GM19452 (cell line): ENCODE measurements around the gene SNTB2.
"Not testable (repeated sequence)": the region's sequence is repeated elsewhere in the genome, so short reads cannot be mapped to it uniquely, and the experiment has no call there.

Source experiments
- ATAC-seq: cut with Tn5 transposase; IDR thresholded peaks from one replicate; pipeline ENCODE4 v1.9.1; 2021; ENCODE audit not compliant: unreplicated experiment

Gene SNTB2

DNA sequence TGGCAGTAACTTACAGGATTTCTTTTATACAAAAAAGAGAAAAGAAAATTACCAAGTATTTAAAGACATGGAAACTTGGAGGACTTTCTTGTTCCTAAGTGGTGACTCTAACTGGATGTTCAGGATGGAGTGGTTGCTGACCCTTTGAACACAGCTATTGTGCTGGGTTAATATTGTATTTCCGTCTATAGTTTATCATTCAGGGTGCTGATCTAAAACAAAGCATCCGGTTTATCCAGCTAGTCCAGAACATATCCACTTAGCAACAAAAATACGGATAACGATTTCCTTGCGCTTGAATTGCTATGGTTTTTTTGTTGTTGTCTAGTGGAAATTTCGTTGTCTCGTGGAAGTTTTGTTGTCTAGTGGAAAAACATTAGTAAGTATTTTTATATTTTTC, 38.2 kb downstream of the SNTB2 start:
- ATAC-seq, result no peak

DNA sequence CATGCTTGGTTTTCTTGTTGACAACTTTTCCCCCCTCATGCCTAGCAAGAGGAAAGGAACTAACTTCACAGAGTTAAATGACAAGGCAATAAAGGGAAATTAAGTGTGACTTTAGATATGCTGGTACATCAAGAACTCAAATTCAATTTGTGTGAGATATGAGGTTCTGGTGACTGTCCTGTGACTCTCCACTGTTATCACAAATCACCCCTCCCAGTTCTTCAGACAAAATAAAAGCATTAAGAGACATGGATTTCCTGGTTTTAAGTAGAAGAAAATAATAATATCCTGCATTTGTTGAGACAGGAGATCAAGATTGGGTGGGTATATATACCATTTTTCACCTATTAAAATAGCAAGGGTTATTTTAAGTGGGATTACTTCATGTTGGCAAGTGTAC, 46.2 kb downstream of the SNTB2 start:
- ATAC-seq, result no peak

DNA sequence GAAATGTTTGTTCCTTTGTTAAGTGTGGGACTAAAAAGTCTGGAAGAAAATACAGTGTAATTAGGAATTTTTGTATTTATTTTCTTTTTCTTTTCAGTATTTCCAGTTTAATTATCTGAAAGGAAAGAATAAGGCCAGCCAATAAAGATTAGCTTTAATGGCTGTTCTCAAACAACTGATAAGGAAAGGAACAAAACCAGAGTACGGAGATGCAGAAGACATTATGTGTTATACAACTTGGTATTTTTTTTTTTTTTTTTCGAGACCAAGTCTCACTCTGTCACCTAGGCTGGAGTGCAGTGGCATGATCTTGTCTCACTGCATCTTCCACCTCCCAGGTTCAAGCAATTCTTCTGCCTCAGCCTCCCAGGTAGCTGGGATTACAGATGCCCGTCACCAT, 47.5 kb downstream of the SNTB2 start:
- ATAC-seq, result no peak

DNA sequence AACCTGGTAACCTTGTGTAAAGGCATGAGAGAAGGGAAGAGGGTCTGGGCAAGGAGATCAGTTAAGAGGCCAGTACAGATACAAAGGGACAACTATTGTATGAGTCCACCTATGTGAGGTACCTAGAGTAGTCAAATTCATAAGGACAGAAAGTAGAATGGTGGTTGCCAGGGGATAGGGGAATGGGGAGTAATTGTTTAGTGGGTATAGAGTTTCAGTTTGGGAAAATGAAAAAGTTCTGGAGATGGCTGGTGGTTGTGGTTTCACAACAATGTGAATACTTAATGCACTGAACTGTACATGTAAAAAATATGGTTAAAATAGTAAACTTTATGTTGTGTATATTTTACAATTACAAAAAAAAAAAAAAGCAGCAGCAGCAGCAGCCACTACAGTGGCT, 49.4 kb downstream of the SNTB2 start:
- ATAC-seq, result no peak

DNA sequence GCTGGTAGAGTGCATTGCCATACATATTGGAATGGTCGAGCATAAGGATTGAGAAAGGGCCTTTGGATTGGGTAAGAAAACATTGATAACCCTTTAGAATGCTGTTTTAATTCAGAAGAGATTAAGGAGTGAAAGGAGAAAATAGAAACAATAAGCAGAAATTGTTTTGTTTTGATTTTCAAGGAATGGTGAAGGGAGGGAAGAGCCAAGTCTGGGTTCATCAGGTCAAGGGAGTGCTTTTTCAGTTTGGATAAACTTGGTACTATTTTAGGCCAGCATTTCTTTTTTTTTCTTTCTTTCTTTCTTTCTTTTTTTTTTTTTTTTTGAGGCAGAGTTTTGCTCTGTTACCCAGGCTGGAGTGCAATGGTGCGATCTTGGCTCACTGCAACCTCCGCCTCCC, 50.3 kb downstream of the SNTB2 start:
- ATAC-seq, result no peak

DNA sequence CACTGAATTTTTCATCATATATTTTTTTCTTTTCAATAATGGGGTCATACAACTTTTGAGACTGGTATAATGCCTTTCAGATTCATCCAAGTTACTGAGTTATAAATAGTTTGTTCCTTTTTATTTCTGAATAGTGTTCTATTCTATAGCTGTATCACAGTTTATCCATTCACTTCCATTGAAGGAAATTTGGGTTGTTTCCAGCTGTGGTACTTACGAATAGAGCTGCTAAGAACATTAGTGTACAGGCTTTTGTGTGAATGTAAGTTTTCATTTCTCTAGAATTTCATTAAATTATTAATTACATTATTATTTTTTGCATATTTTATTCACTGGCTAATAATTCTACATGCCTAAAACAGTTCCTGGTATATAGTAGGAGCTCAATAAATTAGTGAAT, 52.9 kb downstream of the SNTB2 start:
- ATAC-seq, result no peak

DNA sequence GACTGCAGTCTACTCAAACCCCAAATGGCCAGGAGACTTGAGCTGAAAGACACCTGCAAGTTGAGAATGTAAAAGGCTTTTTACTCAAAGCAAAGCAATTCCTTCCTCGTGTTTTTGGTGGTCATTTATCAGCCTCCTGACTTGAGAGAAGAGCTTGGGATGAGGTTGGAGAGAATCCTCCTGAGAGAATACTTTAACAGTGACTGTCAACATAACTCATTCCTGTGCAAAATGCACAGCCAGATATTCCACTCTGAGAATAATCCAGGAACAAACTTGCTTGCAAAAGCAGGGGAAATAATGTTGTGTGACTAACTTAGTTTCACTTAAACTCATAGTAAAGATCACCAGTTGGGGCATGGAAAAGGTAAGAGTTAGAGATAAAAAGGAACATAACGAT, 53.4 kb downstream of the SNTB2 start:
- no peak for ATAC-seq

DNA sequence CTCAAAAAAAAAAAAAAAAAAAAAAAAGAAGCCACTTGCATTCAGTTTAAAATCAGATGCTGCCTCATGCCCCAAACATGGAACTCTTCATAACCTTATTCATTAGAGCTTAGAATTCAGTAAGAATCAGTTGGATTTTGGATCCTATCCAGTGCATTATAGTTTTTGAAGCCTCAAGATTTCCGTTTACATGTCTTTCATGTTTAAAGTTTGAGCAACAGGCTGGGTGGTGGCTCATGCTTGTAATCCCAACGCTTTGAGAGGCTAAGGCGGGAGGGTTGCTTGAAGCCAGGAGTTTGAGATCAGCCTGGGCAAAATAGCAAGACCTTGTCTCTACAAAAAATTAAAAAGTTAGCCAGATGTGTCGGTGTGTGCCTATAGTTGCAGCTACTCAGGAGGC, 55.0 kb downstream of the SNTB2 start:
- ATAC-seq, result no peak

DNA sequence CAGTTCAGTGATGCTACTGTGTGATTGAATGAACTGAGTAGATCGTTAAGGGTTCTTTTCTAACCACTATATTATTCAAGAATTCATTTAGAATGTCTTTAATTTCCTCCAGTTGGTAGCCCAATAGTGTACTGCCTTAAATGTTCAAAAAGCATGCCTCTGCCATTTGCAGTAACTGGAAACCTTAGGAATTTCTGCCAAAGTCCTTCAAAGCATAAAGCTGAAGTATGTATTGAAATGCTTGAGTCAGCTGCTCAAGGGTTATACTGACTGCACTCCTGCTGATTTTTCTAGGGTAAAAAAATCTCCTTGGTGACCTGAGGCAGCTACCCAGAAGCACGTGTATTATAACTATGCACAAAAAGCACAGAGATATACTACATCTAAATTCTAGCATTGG, 56.5 kb downstream of the SNTB2 start:
- no peak for ATAC-seq

DNA sequence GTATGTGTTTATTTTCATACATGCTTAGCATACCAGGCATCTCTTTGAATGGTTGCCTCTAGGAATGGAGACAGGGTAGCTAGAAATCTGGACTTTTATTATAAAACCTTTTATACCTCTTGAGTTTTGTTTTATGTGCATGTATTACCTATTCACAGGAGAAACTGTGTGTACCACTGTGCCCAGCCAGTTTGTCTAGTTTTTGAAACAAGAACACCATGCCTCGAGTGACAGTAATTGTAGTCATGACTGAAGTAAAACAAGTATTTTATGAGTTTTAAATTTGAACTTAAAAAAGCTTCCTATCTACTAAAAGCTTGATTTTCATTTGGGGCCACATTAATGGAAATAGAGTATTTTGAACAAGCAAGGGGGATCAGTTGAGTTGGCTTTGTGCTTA, 57.4 kb downstream of the SNTB2 start:
- no peak for ATAC-seq

DNA sequence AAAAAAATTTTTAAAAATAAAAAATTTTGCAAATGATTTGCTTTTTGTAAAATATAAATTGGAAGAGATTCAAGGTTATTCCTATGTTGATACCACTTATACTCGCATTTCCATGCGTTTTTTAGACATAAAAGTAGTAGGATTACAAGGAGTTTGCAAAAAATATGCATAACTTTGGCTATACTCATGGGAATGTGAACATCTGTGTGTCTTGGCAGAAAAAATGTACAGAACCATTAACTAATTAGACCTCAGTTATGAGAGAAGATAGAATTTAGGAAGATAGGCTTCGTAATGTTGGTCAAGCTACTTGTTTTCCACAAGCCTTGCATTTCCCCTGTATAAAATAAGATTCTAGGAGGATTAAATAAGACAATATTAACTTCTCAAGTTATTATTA, 63.1 kb downstream of the SNTB2 start:
- ATAC-seq, result no peak

DNA sequence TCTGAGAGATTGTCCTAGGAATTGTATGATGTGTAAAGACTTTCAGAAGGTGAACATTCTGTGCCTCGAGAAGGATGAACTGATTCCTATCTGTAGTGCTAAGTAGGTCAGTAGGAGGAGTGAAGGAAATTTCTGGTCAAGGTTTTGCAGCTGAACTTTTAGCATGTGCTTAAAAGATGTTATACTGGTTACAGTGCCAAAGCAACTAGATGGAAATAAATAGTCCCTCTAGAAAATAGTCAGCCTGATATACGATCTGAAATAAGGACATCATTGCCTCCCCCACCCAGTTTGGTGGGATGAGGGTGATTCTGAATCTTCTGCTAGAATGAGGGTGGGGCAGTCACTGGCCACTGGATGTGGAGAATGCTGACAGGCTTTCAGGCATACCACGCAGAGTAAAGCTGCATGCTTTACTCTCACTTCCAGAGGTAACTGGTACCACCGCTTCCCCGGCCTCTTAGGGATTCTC, 66.9 kb downstream of the SNTB2 start:
- no peak for ATAC-seq

DNA sequence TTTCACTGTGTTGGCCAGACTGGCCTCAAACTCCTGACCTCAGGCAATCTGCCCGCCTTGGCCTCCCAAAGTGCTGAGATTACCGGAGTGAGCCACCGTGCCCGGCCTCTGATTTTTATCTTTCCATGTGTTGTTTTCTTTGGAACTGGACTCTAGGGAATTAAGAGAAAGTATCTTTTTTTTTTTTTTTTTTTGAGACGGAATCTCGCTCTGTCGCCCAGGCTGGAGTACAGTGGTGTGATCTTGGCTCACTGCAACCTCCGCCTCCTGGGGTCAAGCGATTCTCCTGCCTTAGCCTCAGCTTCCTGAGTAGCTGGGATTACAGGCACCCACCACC, 72.4 kb downstream of the SNTB2 start:
- not testable (repeated sequence) for ATAC-seq

DNA sequence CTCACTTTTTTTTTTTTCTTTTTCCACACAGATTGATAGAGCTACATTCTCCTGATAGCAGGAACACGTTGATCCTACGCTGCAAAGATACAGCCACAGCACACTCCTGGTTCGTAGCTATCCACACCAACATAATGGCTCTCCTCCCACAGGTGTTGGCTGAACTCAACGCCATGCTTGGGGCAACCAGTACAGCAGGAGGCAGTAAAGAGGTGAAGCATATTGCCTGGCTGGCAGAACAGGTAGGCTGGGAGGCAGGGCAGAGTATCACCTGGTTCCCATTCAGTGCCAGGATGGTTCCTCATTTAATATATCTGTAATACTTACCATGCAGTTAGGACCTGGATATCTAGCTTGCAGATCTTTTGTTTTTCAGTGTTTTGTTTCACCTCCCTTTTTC, 73.1 kb downstream of the SNTB2 start:
- no peak for ATAC-seq

DNA sequence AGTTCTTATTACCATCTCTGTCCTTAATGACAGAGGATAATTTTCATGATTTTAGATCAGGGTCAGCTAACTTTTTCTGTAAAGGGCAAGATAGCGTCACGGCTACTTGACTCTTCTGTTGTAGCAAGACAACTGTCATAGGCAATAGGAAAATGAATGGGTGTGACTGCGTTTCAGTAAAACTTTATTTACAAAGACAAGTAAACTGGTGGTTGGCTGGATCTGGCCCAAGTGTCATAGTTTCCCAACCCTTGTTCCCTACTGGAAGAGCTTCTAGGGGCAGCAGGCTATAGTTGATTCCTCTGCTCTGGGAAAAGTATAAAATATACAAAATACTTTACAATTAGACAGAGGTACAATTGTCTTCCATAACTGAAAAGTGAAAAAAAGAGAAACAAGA, 73.5 kb downstream of the SNTB2 start:
- no peak for ATAC-seq

DNA sequence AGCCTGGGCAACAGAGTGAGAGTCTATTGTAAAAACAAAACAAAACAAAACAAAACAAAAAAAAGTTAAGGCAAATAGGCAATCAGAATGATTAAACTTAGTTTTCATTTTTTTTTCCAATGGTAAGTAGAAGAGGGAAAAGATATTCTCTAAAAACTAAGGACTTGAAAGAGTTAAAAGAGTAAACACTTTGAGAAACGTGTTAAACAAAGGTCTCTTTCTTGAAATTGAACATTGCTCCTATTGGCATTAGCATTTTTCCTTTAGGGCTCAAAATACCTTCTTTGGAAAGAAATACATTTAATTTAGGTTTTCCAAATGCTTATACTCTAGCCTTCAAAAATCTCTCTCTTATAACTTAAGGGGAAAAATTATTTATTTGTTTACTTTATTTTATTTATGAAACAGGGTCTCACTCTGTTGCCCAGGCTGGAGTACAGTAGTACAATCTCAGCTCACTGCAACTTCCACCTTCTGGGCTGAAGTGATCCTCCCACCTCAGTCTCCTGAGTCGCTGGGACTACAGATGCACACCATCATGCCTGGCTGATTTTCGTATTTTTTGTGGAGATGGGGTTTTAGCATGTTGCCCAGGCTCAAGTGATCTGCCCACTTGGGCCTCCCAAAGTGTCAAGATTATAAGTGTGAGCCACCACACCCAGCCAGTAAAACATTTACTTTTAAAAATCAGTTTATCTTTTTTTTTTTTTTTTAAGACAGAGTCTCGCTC, 79.5 kb downstream of the SNTB2 start:
- no peak for ATAC-seq

DNA sequence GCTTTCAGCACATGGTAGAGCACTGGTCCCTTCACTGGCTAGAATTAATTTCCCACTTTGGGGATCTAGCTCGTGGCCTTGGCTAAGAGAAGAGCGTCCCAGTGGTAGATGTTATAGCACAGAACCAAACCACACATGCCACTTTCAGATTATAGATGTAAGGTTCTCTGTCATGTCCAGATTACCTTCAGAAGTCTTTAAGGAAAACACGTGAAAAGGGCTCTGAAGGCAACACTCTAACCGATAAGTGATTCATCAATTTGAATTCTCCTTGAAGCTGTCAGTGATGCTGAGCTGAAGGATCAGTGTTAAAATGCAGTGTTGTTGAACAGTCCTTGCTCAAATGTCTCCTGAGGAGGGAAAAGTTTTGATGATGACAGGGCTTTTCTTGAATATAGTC, 80.7 kb downstream of the SNTB2 start:
- no peak for ATAC-seq

DNA sequence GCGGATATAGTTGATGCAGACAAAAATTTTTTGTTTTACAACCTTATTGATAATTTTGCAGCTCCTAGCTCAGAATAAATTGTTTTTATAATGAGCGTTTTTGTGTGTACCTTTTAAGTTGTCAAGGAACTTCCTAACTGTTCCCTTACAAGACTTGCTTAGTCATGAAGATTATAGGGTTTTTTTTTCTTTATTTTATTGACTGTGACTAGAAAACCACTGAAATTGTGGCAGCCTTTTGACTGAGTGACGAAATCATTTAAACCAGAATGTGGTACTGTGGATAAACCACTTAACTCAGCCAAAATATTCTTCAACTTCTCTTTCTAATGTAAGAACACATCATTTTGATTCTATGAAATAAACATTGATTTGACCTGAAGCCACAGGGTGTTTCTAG, 83.4 kb downstream of the SNTB2 start:
- no peak for ATAC-seq

DNA sequence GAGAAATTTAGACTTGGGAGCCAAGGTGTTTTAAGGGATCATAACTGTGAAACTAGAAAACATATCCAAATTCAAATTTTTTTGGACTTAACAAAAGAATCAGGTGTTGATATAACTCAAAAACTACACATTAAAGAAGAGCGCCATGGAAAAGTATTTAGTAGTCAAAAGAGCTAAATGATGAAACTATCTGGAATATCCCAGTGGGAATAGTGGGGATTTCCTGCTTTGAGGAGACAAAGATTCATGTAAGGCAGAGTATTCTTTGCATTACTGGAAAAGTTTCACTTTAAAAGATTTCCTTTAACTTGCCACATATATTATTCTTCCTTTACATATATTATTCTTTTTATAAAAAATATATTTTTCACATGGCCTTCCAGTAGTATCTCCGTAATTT, 83.9 kb downstream of the SNTB2 start:
- ATAC-seq, result no peak

DNA sequence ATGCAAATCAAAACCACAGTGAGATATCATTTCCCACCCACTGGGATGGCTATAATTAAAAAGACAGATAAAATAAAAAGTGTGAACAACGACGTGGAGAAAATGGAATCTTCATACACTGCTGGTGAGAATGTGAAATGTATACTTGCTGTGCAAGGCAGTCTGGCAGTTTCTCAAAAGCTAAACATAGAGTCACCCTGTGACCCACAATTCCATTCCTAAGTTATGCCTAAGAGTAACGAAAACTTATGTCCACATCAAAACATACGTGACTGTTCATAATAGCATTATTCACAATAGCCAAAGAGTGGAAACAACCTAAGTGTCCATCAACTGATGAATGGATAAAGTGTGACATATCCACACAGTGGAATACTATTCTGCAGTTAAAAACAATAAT, 86.0 kb downstream of the SNTB2 start:
- no peak for ATAC-seq

DNA sequence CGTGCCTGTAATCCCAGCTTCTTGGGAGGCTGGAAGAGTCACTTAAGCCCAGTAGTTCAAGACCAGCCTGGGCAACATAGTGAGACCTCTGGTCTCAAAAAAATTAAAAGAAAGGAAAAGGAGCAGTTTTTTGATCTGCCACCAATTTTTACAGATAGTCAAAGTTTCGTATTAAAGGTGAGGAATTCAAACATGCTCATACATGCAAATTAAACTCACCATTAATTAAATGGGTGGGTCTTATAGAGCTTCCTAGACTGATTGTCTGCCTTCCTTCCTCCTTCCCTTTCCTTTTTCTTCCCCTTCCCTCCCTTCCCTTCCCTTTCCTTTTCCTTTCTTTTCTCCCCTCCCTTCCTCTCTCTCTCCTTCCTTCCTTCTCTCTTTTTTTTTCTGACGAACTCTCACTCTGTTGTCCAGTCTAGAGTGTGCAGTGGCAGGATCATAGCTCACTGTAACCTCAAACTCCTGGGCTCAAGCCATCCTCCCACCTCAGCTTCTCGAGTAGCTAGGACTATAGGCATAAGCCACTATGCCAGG, 87.8 kb downstream of the SNTB2 start:
- ATAC-seq, result no peak

DNA sequence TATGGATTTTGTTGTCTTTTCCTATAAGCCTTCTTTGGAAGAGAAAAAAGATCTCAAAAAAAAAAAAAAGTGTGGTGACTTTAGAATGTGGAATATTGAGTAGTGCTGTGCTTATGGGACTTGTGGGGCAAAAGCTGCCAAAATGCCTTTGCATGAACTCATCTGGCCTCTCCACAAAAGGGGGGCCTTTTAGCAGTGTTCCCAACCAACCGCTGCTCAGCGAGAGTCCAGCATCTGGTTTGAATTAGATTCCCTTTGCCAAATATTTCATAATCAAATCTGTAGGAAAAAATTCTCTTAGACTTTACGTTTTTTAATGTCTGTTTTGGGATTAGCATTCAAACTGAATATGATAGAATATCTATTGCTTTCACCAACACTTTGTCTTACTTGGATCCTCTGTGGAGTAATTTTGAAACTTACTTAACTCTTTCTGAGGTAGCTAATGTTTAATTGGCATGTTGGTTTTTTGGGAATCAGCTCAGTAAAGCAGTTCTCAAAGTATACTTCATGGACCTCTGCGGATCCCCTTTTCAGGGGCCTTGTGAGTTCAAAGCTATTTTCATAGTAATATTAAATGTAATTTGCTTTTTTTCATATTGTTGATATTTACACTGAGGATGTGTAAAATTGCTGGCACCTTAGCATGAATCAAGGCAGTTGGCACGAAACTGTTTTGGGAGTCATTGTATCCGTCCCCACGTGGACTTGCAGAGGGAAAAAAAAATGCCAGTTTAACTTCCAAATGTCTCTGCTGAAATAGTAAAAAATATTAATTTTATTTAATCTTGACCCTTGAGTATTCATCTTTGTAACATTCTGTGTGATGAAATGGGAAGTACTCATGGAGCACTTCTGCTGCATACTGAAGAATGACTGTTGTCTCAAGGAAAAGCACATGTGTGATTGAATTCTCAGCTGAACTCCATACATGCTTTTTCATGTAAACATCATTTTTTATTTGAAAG, 89.5 kb downstream of the SNTB2 start:
- ATAC-seq, result no peak
